LHCN-M2 (cell line): Measurements from ENCODE around the gene CCDC15. TPM values are rescaled to one million over a fixed set of nuclear protein-coding genes. Genes with fewer than 3 reads are reported as not detected.
A peak's percentile ranks its signal among the peaks of the same experiment; 100 is the strongest.

Experiments used
- DNase-seq: peaks from one replicate; pipeline ENCODE4 v3.0.0-alpha.2; 2012; ENCODE audit warnings: low read depth
- total RNA-seq: library from RNA; depleted of rRNA; stranded (reverse); fragments of >200 nt; gene quantifications from 2 replicates; pipeline ENCODE4 v1.2.3, GENCODE V29; 2014

Gene CCDC15
- total RNA-seq, 1 experiment from 2014 or later = 16.0 TPM

GRCh38 chr11:125063429-125064043, 109.5 kb downstream of the CCDC15 start:
- DNase-seq = peak; percentile 3

- DNase-seq = no peak
Measured at GRCh38 chr11:125064070-125064469, 110.1 kb downstream of the CCDC15 start.

- DNase-seq = no peak
Measured at GRCh38 chr11:125068368-125068767, 114.4 kb downstream of the CCDC15 start.

- DNase-seq = peak; percentile 8
Measured at GRCh38 chr11:125069008-125069407, 115.0 kb downstream of the CCDC15 start.

GRCh38 chr11:125069796-125070195, 115.8 kb downstream of the CCDC15 start:
- peak; percentile 68 for DNase-seq

- DNase-seq = peak; percentile 85
Measured at GRCh38 chr11:125070699-125071254, 116.8 kb downstream of the CCDC15 start.

GRCh38 chr11:125071435-125071834, 117.4 kb downstream of the CCDC15 start:
- peak; percentile 48 for DNase-seq

GRCh38 chr11:125071846-125072217, 117.8 kb downstream of the CCDC15 start:
- no peak for DNase-seq

- no peak for DNase-seq
Measured at GRCh38 chr11:125072218-125072960, 118.4 kb downstream of the CCDC15 start.

GRCh38 chr11:125072961-125073590, 119.1 kb downstream of the CCDC15 start:
- DNase-seq = no peak

GRCh38 chr11:125073616-125074483, 119.8 kb downstream of the CCDC15 start:
- no peak for DNase-seq

- DNase-seq = no peak
Measured at GRCh38 chr11:125074511-125075241, 120.7 kb downstream of the CCDC15 start.

GRCh38 chr11:125075242-125075625, 121.2 kb downstream of the CCDC15 start:
- DNase-seq = peak; percentile 9

GRCh38 chr11:125075900-125076317, 121.9 kb downstream of the CCDC15 start:
- DNase-seq = peak; percentile 5

GRCh38 chr11:125076378-125076945, 122.5 kb downstream of the CCDC15 start:
- DNase-seq = no peak

- no peak for DNase-seq
Measured at GRCh38 chr11:125078016-125078415, 124.0 kb downstream of the CCDC15 start.

GRCh38 chr11:125078516-125079140, 124.6 kb downstream of the CCDC15 start:
- no peak for DNase-seq

GRCh38 chr11:125079151-125079877, 125.3 kb downstream of the CCDC15 start:
- DNase-seq = peak; percentile 23

- no peak for DNase-seq
Measured at GRCh38 chr11:125079878-125080530, 126.0 kb downstream of the CCDC15 start.
